B cell (primary cell): Measurements from ENCODE around the gene CCDC57. TPM values are rescaled to one million over a fixed set of nuclear protein-coding genes. Genes with fewer than 3 reads are reported as not detected.

Experiments
- ATAC-seq: fragments of 200-7000 bp; cut with Tn5 transposase; one replicate; pipeline ENCODE4 v1.10.0; 2021; ENCODE audit warnings: low read depth, mild to moderate bottlenecking, moderate number of reproducible peaks, moderate library complexity
- CTCF ChIA-PET: fragments of 350-600 bp; sonication (Branson Sonifier 250); formaldehyde crosslinking; loops from one replicate; lab custom pipeline; 2021; ENCODE audit warnings: antibody characterized with exemption, inconsistent platforms; lab: Charles Lee
- POLR2A ChIA-PET: fragments of 350-600 bp; sonication (Branson Sonifier 250); formaldehyde crosslinking; loops from one replicate; lab custom pipeline; 2021; ENCODE audit warnings: antibody characterized with exemption; lab: Charles Lee
- DNase-seq: peaks from one replicate; pipeline ENCODE4 v3.0.0; 2013
- H2AFZ ChIP-seq: 2 replicates; pipeline ENCODE4 v1.6.1; 2012; ENCODE audit warnings: mild to moderate bottlenecking, low read depth, low read length; ENCODE audit not compliant: insufficient read depth, poor library complexity, severe bottlenecking
- H3K27ac ChIP-seq, 2 donors: 1 replicate in 1 of 2; 2 replicates in 1 of 2; pipeline ENCODE4 v1.5.1; 2012 to 2013; ENCODE audit warnings: low read length in 2 of 2, mild to moderate bottlenecking in 2 of 2, moderate library complexity in 1 of 2
- H3K27me3 ChIP-seq, 4 experiments: fragments of 200-600 bp in 1 of 4; sonication (generic) in 1 of 4; replicated peaks in 1 of 4; 1 replicate in 2 of 4; 2 replicates in 2 of 4; pipeline versions ENCODE4 v1.6.1 to v1.7.0; 2013 to 2016; ENCODE audit warnings: low read length in 3 of 4, mild to moderate bottlenecking in 2 of 4, mixed read lengths in 1 of 4, moderate library complexity in 1 of 4; ENCODE audit not compliant: insufficient read depth in 4 of 4, control insufficient read depth in 3 of 4; ENCODE audit errors: control extremely low read depth in 1 of 4
- H3K36me3 ChIP-seq, 2 experiments: replicated peaks in 1 of 2; 1 replicate in 1 of 2; 2 replicates in 1 of 2; pipeline versions ENCODE4 v1.6.1 to v1.7.1; 2013; ENCODE audit warnings: low read length in 1 of 2; ENCODE audit not compliant: insufficient read depth in 2 of 2, control insufficient read depth in 1 of 2; ENCODE audit errors: control extremely low read depth in 1 of 2, extremely low read depth in 1 of 2
- H3K4me1 ChIP-seq, 2 donors: fragments of 200-600 bp in 1 of 2; sonication (generic) in 1 of 2; 1 replicate in 1 of 2; 2 replicates in 1 of 2; pipeline versions ENCODE4 v1.5.1 to v1.6.1; 2013 to 2017; ENCODE audit warnings: low read length in 2 of 2; ENCODE audit not compliant: control insufficient read depth in 2 of 2, insufficient read depth in 2 of 2
- H3K4me2 ChIP-seq: replicated peaks from 2 replicates; pipeline ENCODE3; 2012; ENCODE audit warnings: mild to moderate bottlenecking, low read depth, low read length; ENCODE audit not compliant: poor library complexity, severe bottlenecking
- H3K4me3 ChIP-seq, 5 experiments: fragments of 200-600 bp in 1 of 5; sonication (generic) in 1 of 5; 1 replicate in 3 of 5; 2 replicates in 2 of 5; pipeline versions ENCODE4 v1.5.1 to v1.7.0; 2011 to 2016; ENCODE audit warnings: low read length in 4 of 5, mild to moderate bottlenecking in 4 of 5, low read depth in 2 of 5, control low read depth in 1 of 5, moderate library complexity in 1 of 5; ENCODE audit not compliant: insufficient read depth in 1 of 5; ENCODE audit errors: control extremely low read depth in 1 of 5, extremely low read depth in 1 of 5
- H3K79me2 ChIP-seq: fragments of 200-600 bp; sonication (generic); one replicate; pipeline ENCODE4 v1.6.0; 2016; ENCODE audit warnings: low read length; ENCODE audit not compliant: control insufficient read depth, insufficient read depth
- H3K9ac ChIP-seq: fragments of 200-600 bp; sonication (generic); 2 replicates; pipeline ENCODE4 v1.6.1; 2017; ENCODE audit warnings: mild to moderate bottlenecking, low read length, moderate library complexity
- H3K9me3 ChIP-seq, 3 donors: one replicate each; pipeline versions ENCODE4 v1.6.1 to v1.7.1; 2013; ENCODE audit warnings: low read length in 2 of 3; ENCODE audit not compliant: control insufficient read depth in 2 of 3, insufficient read depth in 1 of 3; ENCODE audit errors: control extremely low read depth in 1 of 3
- H4K20me1 ChIP-seq: 2 replicates; pipeline ENCODE4 v1.6.0; 2012; ENCODE audit warnings: mild to moderate bottlenecking, low read length; ENCODE audit not compliant: insufficient read depth, control insufficient read depth, poor library complexity, severe bottlenecking
- H3K27ac Mint-ChIP-seq: one replicate; pipeline ENCODE4 v1.8.0; 2021; ENCODE audit warnings: mixed read lengths
- H3K27me3 Mint-ChIP-seq: one replicate; pipeline ENCODE4 v1.8.0; 2021; ENCODE audit warnings: mixed read lengths
- H3K4me1 Mint-ChIP-seq: one replicate; pipeline ENCODE4 v1.8.0; 2021; ENCODE audit warnings: mixed read lengths
- H3K4me3 Mint-ChIP-seq: one replicate; pipeline ENCODE4 v1.8.0; 2021; ENCODE audit warnings: mixed read lengths
- H3K9me3 Mint-ChIP-seq: one replicate; pipeline ENCODE4 v1.8.0; 2022; ENCODE audit warnings: mixed read lengths; ENCODE audit not compliant: insufficient read depth
- EZH2 ChIP-seq: IDR thresholded peaks from 2 replicates; pipeline ENCODE4 v1.6.1; 2012; ENCODE audit warnings: borderline replicate concordance, low read depth, mild to moderate bottlenecking, moderate library complexity, low read length; ENCODE audit not compliant: insufficient read depth, poor library complexity, severe bottlenecking
- WGBS: methylation state at CpG from one replicate; pipeline ENCODE4 v1.1.5; 2013; ENCODE audit warnings: missing lambda C conversion rate; ENCODE audit not compliant: insufficient coverage; 5-methylcytosine and 5-hydroxymethylcytosine counted together
- intact Hi-C: fragments of 100-400 bp; cut with micrococcal nuclease; formaldehyde crosslinking; loops from one replicate; pipeline ENCODE4 v1.10.0; 2022
- polyA plus RNA-seq: library from polyadenylated mRNA; depleted of rRNA; stranded (reverse); fragments of >200 nt; gene quantifications from 2 replicates; pipeline ENCODE4 v1.2.3, GENCODE V29; 2012
- total RNA-seq, 2 donors: library from RNA; stranded (reverse); fragments of 120-200 nt in 1 of 2; gene quantifications; 1 replicate in 1 of 2; 2 replicates in 1 of 2; pipeline versions ENCODE4 v1.2.3 to v1.2.4, GENCODE V29; 2013 to 2022
- TF ChIP-seq, protein P1 (sequence below): fragments of 200-600 bp; IDR thresholded peaks from one replicate; pipeline ENCODE4 v1.8.0; 2022; ENCODE audit warnings: antibody characterized with exemption, mild to moderate bottlenecking

CCDC57 gene
- total and polyA plus RNA-seq, 2 donors (not counting 1 experiment from before 2014, with no cell fraction given), result 49.7 to 67.2 TPM

DNA sequence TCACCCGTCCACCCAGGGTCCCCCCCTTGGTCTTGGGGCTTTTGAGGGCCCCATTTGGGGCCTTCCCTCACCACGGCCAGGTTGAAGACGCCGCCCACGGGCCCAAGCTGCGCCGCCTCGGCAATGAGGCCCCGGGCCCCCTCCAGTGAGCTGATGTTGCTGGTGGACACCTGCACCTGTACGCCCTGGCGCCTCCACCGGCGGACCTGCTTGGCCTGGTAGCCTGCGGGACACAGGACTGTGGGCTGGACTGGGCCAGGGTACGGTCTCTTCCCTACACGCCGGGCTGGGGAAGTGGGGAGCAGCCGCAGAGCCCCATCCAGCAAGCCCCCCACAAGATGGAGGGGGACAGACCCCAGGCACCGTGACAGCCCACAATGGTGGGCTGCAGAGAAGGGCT lies 130.2 kb downstream of the CCDC57 start:
- H3K27ac Mint-ChIP-seq, result no peak overlapping the region
- Histone ChIP-seq H2AFZ (no peak overlapping the region), H3K4me1 (no peaks in the 10 kb centered on the region), H3K9me3 (no peaks in the 10 kb centered on the region), H3K36me3 (peaks cover 0 to 53% of the 10 kb centered on the region in 2 experiments), H3K27me3 (no peaks in the 10 kb centered on the region), H3K9ac (no peak overlapping the region), H3K4me2 (no peak overlapping the region), H3K27ac (no peak overlapping the region), H3K4me3 (no peak overlapping the region), H3K79me2 (no peaks in the 10 kb centered on the region), H4K20me1 (no peaks in the 10 kb centered on the region)
- TF ChIP-seq, protein P1, sequence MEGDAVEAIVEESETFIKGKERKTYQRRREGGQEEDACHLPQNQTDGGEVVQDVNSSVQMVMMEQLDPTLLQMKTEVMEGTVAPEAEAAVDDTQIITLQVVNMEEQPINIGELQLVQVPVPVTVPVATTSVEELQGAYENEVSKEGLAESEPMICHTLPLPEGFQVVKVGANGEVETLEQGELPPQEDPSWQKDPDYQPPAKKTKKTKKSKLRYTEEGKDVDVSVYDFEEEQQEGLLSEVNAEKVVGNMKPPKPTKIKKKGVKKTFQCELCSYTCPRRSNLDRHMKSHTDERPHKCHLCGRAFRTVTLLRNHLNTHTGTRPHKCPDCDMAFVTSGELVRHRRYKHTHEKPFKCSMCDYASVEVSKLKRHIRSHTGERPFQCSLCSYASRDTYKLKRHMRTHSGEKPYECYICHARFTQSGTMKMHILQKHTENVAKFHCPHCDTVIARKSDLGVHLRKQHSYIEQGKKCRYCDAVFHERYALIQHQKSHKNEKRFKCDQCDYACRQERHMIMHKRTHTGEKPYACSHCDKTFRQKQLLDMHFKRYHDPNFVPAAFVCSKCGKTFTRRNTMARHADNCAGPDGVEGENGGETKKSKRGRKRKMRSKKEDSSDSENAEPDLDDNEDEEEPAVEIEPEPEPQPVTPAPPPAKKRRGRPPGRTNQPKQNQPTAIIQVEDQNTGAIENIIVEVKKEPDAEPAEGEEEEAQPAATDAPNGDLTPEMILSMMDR, result no peak
- no peak for TF ChIP-seq EZH2
- no peak overlapping the region for H3K4me3 Mint-ChIP-seq
- no peaks in the 10 kb centered on the region for H3K27me3 Mint-ChIP-seq
- POLR2A ChIA-PET, result no interaction called here
- no peaks in the 10 kb centered on the region for H3K4me1 Mint-ChIP-seq
- 93% methylated on average over 19 of the region's 19 CpGs for whole genome bisulfite sequencing
- no peak for DNase-seq
- no peaks in the 10 kb centered on the region for H3K9me3 Mint-ChIP-seq
- no peak for ATAC-seq
- intact Hi-C loops, result no loop called here
- CTCF ChIA-PET, result no interaction called here

DNA sequence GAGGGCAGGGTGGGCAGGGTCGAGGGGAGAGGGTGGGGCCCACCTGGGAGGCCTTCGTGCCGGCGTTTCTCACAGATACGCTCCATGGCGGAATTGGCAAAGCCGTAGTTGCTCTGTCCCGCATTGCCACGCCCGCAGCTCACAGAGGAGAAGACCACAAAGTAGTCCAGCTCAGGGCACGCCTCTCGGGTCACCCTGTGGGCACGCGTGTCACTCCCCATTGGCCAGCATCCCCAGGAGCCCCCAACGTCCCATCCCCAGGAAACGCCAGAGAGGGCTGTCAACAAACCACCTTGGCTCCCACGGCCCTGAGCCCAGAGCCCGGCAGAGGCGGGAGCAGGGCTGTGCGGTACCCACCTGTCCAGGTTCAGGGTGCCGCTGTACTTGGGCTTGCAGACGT lies 130.7 kb downstream of the CCDC57 start:
- TF ChIP-seq, protein P1, result no peak
- no peak for TF ChIP-seq EZH2
- H3K4me1 ChIP-seq, result no peaks in the 10 kb centered on the region
- WGBS, result 98% methylated on average over 21 of the region's 22 CpGs
- DNase-seq (no peak), ATAC-seq (no peak)
- no peaks in the 10 kb centered on the region for H4K20me1 ChIP-seq
- H3K4me2 ChIP-seq, result no peak overlapping the region
- no peaks in the 10 kb centered on the region for H3K9me3 ChIP-seq
- Mint-ChIP-seq H3K27me3 (no peaks in the 10 kb centered on the region), H3K27ac (no peak overlapping the region), H3K4me3 (no peak overlapping the region), H3K4me1 (no peaks in the 10 kb centered on the region), H3K9me3 (no peaks in the 10 kb centered on the region)
- CTCF ChIA-PET, result no interaction called here
- no peak overlapping the region for H2AFZ ChIP-seq
- intact Hi-C loops, result no loop called here
- H3K79me2 ChIP-seq, result no peaks in the 10 kb centered on the region
- no peak overlapping the region for H3K9ac ChIP-seq
- no peak overlapping the region for H3K4me3 ChIP-seq
- POLR2A ChIA-PET, result no interaction called here
- peaks cover 0 to 48% of the 10 kb centered on the region in 2 experiments for H3K36me3 ChIP-seq
- no peak overlapping the region for H3K27ac ChIP-seq
- no peaks in the 10 kb centered on the region for H3K27me3 ChIP-seq
